Measurements from ENCODE around the gene AGO4. TPM values are rescaled to one million over a fixed set of nuclear protein-coding genes. Genes with fewer than 3 reads are reported as not detected.

The AGO4 gene
- total and polyA plus RNA-seq, 2 of the 8 experiments (the other 6 are each of a cell fraction or from before 2014, with no cell fraction given) = 5.5 to 7.7 TPM

DNA sequence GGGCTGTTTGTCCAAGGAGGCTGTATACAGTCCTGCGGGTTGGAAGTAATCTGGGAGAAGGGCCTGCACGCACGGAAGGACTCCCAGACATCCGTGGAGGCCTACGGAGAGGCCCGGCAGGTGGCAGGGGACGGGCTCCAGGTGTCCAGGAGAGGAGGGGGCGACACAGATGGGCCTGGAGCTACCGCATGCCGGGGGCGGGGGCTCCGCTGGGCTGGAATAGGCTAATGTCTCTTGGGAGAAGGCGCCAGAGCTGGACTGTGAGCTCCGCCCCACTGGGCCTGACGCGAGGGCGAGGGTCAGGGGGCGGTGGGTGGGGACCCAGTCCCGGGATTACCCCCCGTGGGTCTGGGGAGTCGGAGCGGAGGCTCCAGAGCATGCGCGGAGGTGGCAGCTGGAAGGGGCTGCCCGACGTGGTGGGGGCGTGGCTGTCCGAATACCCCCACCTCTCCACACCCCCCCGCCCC is 75.9 kb downstream of the AGO4 start:
- H3K79me1 ChIP-seq (ENCODE audit: low read depth, low read length) = peaks cover 12% of the 10 kb centered on the region
- peak overlapping the region; percentile 85 for H3K18ac ChIP-seq (ENCODE audit: extremely low read depth, low read length)
- H4K20me1 ChIP-seq (replicated peaks in 1 of 2; ENCODE audit: control insufficient read depth in 1 of 2, insufficient read depth in 2 of 2, low read length in 2 of 2) = peaks cover 18 to 24% of the 10 kb centered on the region in 2 experiments
- no peak overlapping the region for H4K8ac ChIP-seq (ENCODE audit: extremely low read depth, insufficient read depth, low read length)
- H3K4me2 ChIP-seq (ENCODE audit: insufficient read depth in 1 of 2, low read depth in 2 of 2, low read length in 2 of 2) = peak overlapping the region; percentile 80 to 97
- no peak overlapping the region for H2BK120ac ChIP-seq (replicated peaks; ENCODE audit: low read depth, low read length)
- H3K14ac ChIP-seq (ENCODE audit: insufficient read length) = no peak overlapping the region
- 0 out of 2 replicates have a peak overlapping the region, but pooled peaks have one; percentile 28 for H2AFZ ChIP-seq (ENCODE audit: low read length)
- POLR2A ChIA-PET (ENCODE audit: partially characterized antibody) = interaction anchor here (0.6 to 3.2 kb wide), 3 partner anchors 23 to 75 kb away, joined by 5 to 19 read pairs (median 5); partner anchors contain the start of gene AGO3
- H3K27ac ChIP-seq (ENCODE audit: low read depth, low read length) = 0 out of 2 replicates have a peak overlapping the region, but pooled peaks have one; percentile 42
- H4K91ac ChIP-seq (replicated peaks; ENCODE audit: insufficient read length, low read length) = peak overlapping the region; percentile 39
- no peak overlapping the region for H2BK15ac ChIP-seq (ENCODE audit: low read length)
- no peak overlapping the region for H3K4ac ChIP-seq (replicated peaks; ENCODE audit: insufficient read length, low read depth, low read length)
- peaks cover 0 to 4% (median 0%) of the 10 kb centered on the region in 4 experiments; a peak in 2 of 8 replicates for H3K36me3 ChIP-seq (ENCODE audit: control insufficient read depth in 2 of 4, insufficient read depth in 4 of 4, low read length in 3 of 4)
- peaks cover 10% of the 10 kb centered on the region for H3K23me2 ChIP-seq (ENCODE audit: low read depth, low read length)
- H2BK5ac ChIP-seq (ENCODE audit: low read depth, low read length) = peak overlapping the region; percentile 90; the same call in 1 of the 2 replicates
- no peaks in the 10 kb centered on the region for H3K9me3 ChIP-seq (ENCODE audit: insufficient read depth in 2 of 2, low read depth in 1 of 2, low read length in 1 of 2)
- H3K27me3 ChIP-seq (replicated peaks in 1 of 4; ENCODE audit: control insufficient read depth in 3 of 4, extremely low read depth in 1 of 4, insufficient read depth in 3 of 4, low read length in 3 of 4) = peaks cover 0 to 5% (median 2%) of the 10 kb centered on the region in 4 experiments; a peak in 2 of 7 replicates
- peak overlapping the region; percentile 69 for H4K5ac ChIP-seq (ENCODE audit: insufficient read length, low read depth, low read length)
- H2BK12ac ChIP-seq (ENCODE audit: low read depth, low read length) = no peak overlapping the region
- peak; percentile 76 to 90 for DNase-seq (ENCODE audit: low read depth in 1 of 2, low spot score in 2 of 2)
- H2AK5ac ChIP-seq (ENCODE audit: low read depth, low read length) = no peak overlapping the region
- peak overlapping the region in 3 of 4 experiments; percentile 38 to 74 (median 72); a peak in 5 of 7 replicates for H3K9ac ChIP-seq (replicated peaks in 1 of 4; ENCODE audit: extremely low read depth in 1 of 4, low read depth in 3 of 4, low read length in 3 of 4)
- 2% methylated on average over 9 of the region's 29 CpGs; no CpG with 5 or more reads in 1 of the 2 experiments for WGBS, 2 experiments (ENCODE audit: extremely low coverage in 1 of 2, insufficient coverage in 1 of 2, insufficient read length in 1 of 2, insufficient replicate concordance in 2 of 2, low coverage in 1 of 2, low lambda C conversion rate in 2 of 2, missing lambda C conversion rate in 1 of 2)
- no peak overlapping the region for H3K23ac ChIP-seq (ENCODE audit: insufficient read length)
- TF ChIP-seq ASH2L (IDR thresholded peaks at IDR 0.05; ENCODE audit: low read length) (peak; percentile 40), NRF1 (IDR thresholded peaks at IDR 0.05; ENCODE audit: low read depth, low read length) (peak; percentile 49; the same call in 1 of the 2 replicates), RAD21 (IDR thresholded peaks at IDR 0.05 in 1 of 2, conservative IDR thresholded peaks at IDR 0.05 in 1 of 2; ENCODE audit: low read depth in 2 of 2, low read length in 2 of 2) (no peak), EGR1 (IDR thresholded peaks at IDR 0.05; ENCODE audit: borderline replicate concordance, low read depth, low read length) (no peak; the same call in 1 of the 2 replicates), SIN3A (conservative IDR thresholded peaks at IDR 0.05 in 1 of 2, IDR thresholded peaks at IDR 0.05 in 1 of 2; ENCODE audit: low read depth in 1 of 2, low read length in 2 of 2) (peak in 1 of 2 experiments; percentile 44; a peak in 1 of 4 replicates), SAP30 (IDR thresholded peaks at IDR 0.05; ENCODE audit: insufficient read depth, insufficient replicate concordance, low read length) (peak; percentile 16), RNF2 (IDR thresholded peaks at IDR 0.05; ENCODE audit: borderline replicate concordance, low read depth, low read length, missing control alignments, poor library complexity, severe bottlenecking) (no peak)
- no peak for FAIRE-seq
- peaks cover 14 to 32% (median 29%) of the 10 kb centered on the region in 4 experiments for H3K4me1 ChIP-seq (replicated peaks in 1 of 4; ENCODE audit: control insufficient read depth in 3 of 4, insufficient read depth in 4 of 4, low read length in 3 of 4)
- H3K79me2 ChIP-seq (ENCODE audit: control insufficient read depth in 1 of 2, insufficient read depth in 2 of 2, low read length in 2 of 2) = peaks cover 16 to 47% of the 10 kb centered on the region in 2 experiments
- CTCF ChIA-PET (ENCODE audit: partially characterized antibody) = interaction anchor here (0.9 to 3.4 kb wide), 7 partner anchors 11 to 45 kb away, joined by 3 to 22 read pairs (median 5); no protein-coding TSS in a partner anchor
- no peak overlapping the region for H2BK20ac ChIP-seq (ENCODE audit: low read length)
- H3K56ac ChIP-seq (replicated peaks; ENCODE audit: insufficient read length, low read depth, low read length) = peak overlapping the region; percentile 75
- peak overlapping the region; percentile 90 to 99 (median 98) for H3K4me3 ChIP-seq (ENCODE audit: extremely low read depth in 1 of 4, insufficient read depth in 2 of 4, low read depth in 3 of 4, low read length in 4 of 4)

Measured in H1 (cell line).